ENCODE measurements around the gene SPC25.

GRCh38 chr2:168910330-168910729, 20.1 kb upstream of the SPC25 start:
- TF ChIP-seq EZH2 (IDR thresholded peaks at IDR 0.05; ENCODE audit: borderline replicate concordance, low read depth, low read length, poor library complexity, severe bottlenecking) (no peak), CTCF (conservative IDR thresholded peaks at IDR 0.05; ENCODE audit: low read depth, low read length) (no peak)

Measured in A673 (cell line).